ENCODE data around the gene TGFBR2. TPM values are rescaled to one million over a fixed set of nuclear protein-coding genes. Genes with fewer than 3 reads are reported as not detected.

Gene TGFBR2
- total RNA-seq, 1 experiment from 2014 or later, result 103 TPM

- ChIA-PET POLR2A (interaction anchor here (0.7 to 5.5 kb wide), 7 partner anchors 12 to 69 kb away, joined by 3 to 58 read pairs (median 5); partner anchors contain the start of gene TGFBR2), CTCF (interaction anchor here (0.6 to 1.1 kb wide), 5 partner anchors 15 to 429 kb away, joined by 3 to 4 read pairs (median 3); no protein-coding TSS in a partner anchor)
- Mint-ChIP-seq H3K4me1 (ENCODE audit: insufficient read depth, unreplicated experiment) (peaks cover 65% of the 10 kb centered on the region), H3K27ac (ENCODE audit: low read depth, unreplicated experiment) (peak overlapping the region; percentile 77), H3K27me3 (ENCODE audit: insufficient read depth, unreplicated experiment) (no peaks in the 10 kb centered on the region), H3K9me3 (ENCODE audit: unreplicated experiment) (no peaks in the 10 kb centered on the region), H3K4me3 (ENCODE audit: unreplicated experiment) (peak overlapping the region; percentile 19), H3K36me3 (ENCODE audit: insufficient read depth, unreplicated experiment) (peaks cover 65% of the 10 kb centered on the region)
- no peak for TF ChIP-seq CTCF (IDR thresholded peaks at IDR 0.05; ENCODE audit: unreplicated experiment)
- DNase-seq (ENCODE audit: unreplicated experiment), result no peak
- intact Hi-C loops (cut with micrococcal nuclease), result no loop called here
- BruUV-seq (replicated peaks), result no TSS peak
Measured at GRCh38 chr3:30628205-30628900, 22.0 kb downstream of the TGFBR2 start.

GRCh38 chr3:30628901-30629590 lies 22.6 kb downstream of the TGFBR2 start:
- H3K9me3 Mint-ChIP-seq (ENCODE audit: unreplicated experiment), result no peaks in the 10 kb centered on the region
- peak; percentile 9 for TF ChIP-seq CTCF (IDR thresholded peaks at IDR 0.05; ENCODE audit: unreplicated experiment)
- H3K36me3 Mint-ChIP-seq (ENCODE audit: insufficient read depth, unreplicated experiment), result peaks cover 61% of the 10 kb centered on the region
- ChIA-PET CTCF (interaction anchor here (0.6 to 1.1 kb wide), 9 partner anchors 15 to 600 kb away, joined by 3 to 6 read pairs (median 3); no protein-coding TSS in a partner anchor), POLR2A (interaction anchor here (0.5 to 5.5 kb wide), 9 partner anchors 9 to 321 kb away, joined by 3 to 58 read pairs (median 3); partner anchors contain the start of gene TGFBR2)
- H3K27ac Mint-ChIP-seq (ENCODE audit: low read depth, unreplicated experiment), result peak overlapping the region; percentile 77
- H3K4me1 Mint-ChIP-seq (ENCODE audit: insufficient read depth, unreplicated experiment), result peaks cover 63% of the 10 kb centered on the region
- no peak for DNase-seq (ENCODE audit: unreplicated experiment)
- peak overlapping the region; percentile 19 for H3K4me3 Mint-ChIP-seq (ENCODE audit: unreplicated experiment)
- intact Hi-C loops (cut with micrococcal nuclease), result no loop called here
- BruUV-seq (replicated peaks), result no TSS peak
- no peaks in the 10 kb centered on the region for H3K27me3 Mint-ChIP-seq (ENCODE audit: insufficient read depth, unreplicated experiment)

GRCh38 chr3:30629746-30630145 lies 23.3 kb downstream of the TGFBR2 start:
- no peak for DNase-seq (ENCODE audit: unreplicated experiment)
- no peaks in the 10 kb centered on the region for H3K27me3 Mint-ChIP-seq (ENCODE audit: insufficient read depth, unreplicated experiment)
- H3K36me3 Mint-ChIP-seq (ENCODE audit: insufficient read depth, unreplicated experiment), result peaks cover 62% of the 10 kb centered on the region
- intact Hi-C loops (cut with micrococcal nuclease), result no loop called here
- H3K27ac Mint-ChIP-seq (ENCODE audit: low read depth, unreplicated experiment), result peak overlapping the region; percentile 77
- no TSS peak for BruUV-seq (replicated peaks)
- peaks cover 66% of the 10 kb centered on the region for H3K4me1 Mint-ChIP-seq (ENCODE audit: insufficient read depth, unreplicated experiment)
- POLR2A ChIA-PET, result interaction anchor here (0.9 to 5.5 kb wide), 7 partner anchors 14 to 322 kb away, joined by 3 to 58 read pairs (median 10); partner anchors contain the start of gene TGFBR2
- no peaks in the 10 kb centered on the region for H3K9me3 Mint-ChIP-seq (ENCODE audit: unreplicated experiment)
- peak overlapping the region; percentile 6 for H3K4me3 Mint-ChIP-seq (ENCODE audit: unreplicated experiment)
- TF ChIP-seq CTCF (IDR thresholded peaks at IDR 0.05; ENCODE audit: unreplicated experiment), result no peak
- CTCF ChIA-PET, result interaction anchor here (0.6 to 1.1 kb wide), 7 partner anchors 22 to 601 kb away, joined by 3 to 6 read pairs (median 3); no protein-coding TSS in a partner anchor

Measured in MCF 10A (cell line).